GM13976 (cell line): Measurements from ENCODE around the gene HPS3.
"Not testable (repeated sequence)": the region's sequence is repeated elsewhere in the genome, so short reads cannot be mapped to it uniquely, and the experiment has no call there.

Source experiments
- DNase-seq: peaks from one replicate; pipeline ENCODE4 v3.0.0; 2012; ENCODE audit warnings: low spot score
- CTCF ChIP-seq: IDR thresholded peaks from 2 replicates; pipeline ENCODE4 v1.5.1; 2012; ENCODE audit warnings: borderline replicate concordance, mild to moderate bottlenecking; ENCODE audit not compliant: insufficient read depth; ENCODE audit errors: extremely low read depth, missing control alignments, control extremely low read depth
- in situ Hi-C: fragments of 300-500 bp; cut with MboI; formaldehyde crosslinking; loops from one replicate; pipeline ENCODE4 v1.12.0; 2022; ENCODE audit warnings: low sequenced_read_pairs, mixed read lengths, inconsistent platforms; ENCODE audit not compliant: unreplicated experiment

HPS3 gene

GRCh38 chr3:149195221-149195620 is 65.8 kb downstream of the HPS3 start:
- in situ Hi-C loops = no loop called here
- no peak for DNase-seq
- no peak for TF ChIP-seq CTCF

GRCh38 chr3:149196805-149197592 is 67.6 kb downstream of the HPS3 start:
- DNase-seq, in situ Hi-C loops: not testable (repeated sequence)

GRCh38 chr3:149197669-149198068 is 68.2 kb downstream of the HPS3 start:
- in situ Hi-C loops = no loop called here
- DNase-seq = no peak
- TF ChIP-seq CTCF = no peak

GRCh38 chr3:149198611-149199010 is 69.2 kb downstream of the HPS3 start:
- DNase-seq = no peak
- no peak for TF ChIP-seq CTCF
- in situ Hi-C loops = no loop called here

GRCh38 chr3:149199474-149199873 is 70.0 kb downstream of the HPS3 start:
- in situ Hi-C loops = no loop called here
- no peak for TF ChIP-seq CTCF
- DNase-seq = no peak

- in situ Hi-C loops = no loop called here
- no peak for TF ChIP-seq CTCF
- DNase-seq = peak; percentile 50
Observed at GRCh38 chr3:149203758-149204157, 74.3 kb downstream of the HPS3 start.

- in situ Hi-C loops = no loop called here
- no peak for DNase-seq
- TF ChIP-seq CTCF = no peak
Observed at GRCh38 chr3:149204390-149204991, 75.1 kb downstream of the HPS3 start.
